CD14-positive monocyte (primary cell): ENCODE results near the gene FUT8. TPM values are rescaled to one million over a fixed set of nuclear protein-coding genes. Genes with fewer than 3 reads are reported as not detected.

Experiments used
- DNase-seq, 3 donors: peaks; one replicate each; pipeline ENCODE4 v3.0.0-alpha.2; 2011 to 2022
- H2AFZ ChIP-seq: 2 replicates; pipeline ENCODE4 v1.6.0; 2012; ENCODE audit warnings: mild to moderate bottlenecking, low read depth, low read length, inconsistent platforms; ENCODE audit not compliant: insufficient read depth, poor library complexity, severe bottlenecking
- H3K27ac ChIP-seq, 2 donors: 1 replicate in 1 of 2; 2 replicates in 1 of 2; pipeline ENCODE4 v1.5.1; 2012 to 2013; ENCODE audit warnings: low read length in 2 of 2, control low read depth in 1 of 2, inconsistent platforms in 1 of 2, low read depth in 1 of 2, mild to moderate bottlenecking in 1 of 2
- H3K27me3 ChIP-seq, 2 donors: one replicate each; pipeline versions ENCODE4 v1.6.0 to v1.6.1; 2011 to 2013; ENCODE audit warnings: low read length in 2 of 2; ENCODE audit not compliant: control insufficient read depth in 2 of 2, insufficient read depth in 2 of 2
- H3K36me3 ChIP-seq, 2 donors: replicated peaks in 1 of 2; 1 replicate in 1 of 2; 2 replicates in 1 of 2; pipeline versions ENCODE4 v1.5.1 to v1.6.1; 2012 to 2013; ENCODE audit warnings: low read length in 2 of 2, control low read depth in 1 of 2, inconsistent platforms in 1 of 2, mild to moderate bottlenecking in 1 of 2; ENCODE audit not compliant: insufficient read depth in 2 of 2, control insufficient read depth in 1 of 2
- H3K4me1 ChIP-seq, 2 donors: 1 replicate in 1 of 2; 2 replicates in 1 of 2; pipeline versions ENCODE4 v1.5.1 to v1.6.1; 2012 to 2013; ENCODE audit warnings: low read length in 2 of 2, control low read depth in 1 of 2, inconsistent platforms in 1 of 2, mild to moderate bottlenecking in 1 of 2, moderate library complexity in 1 of 2; ENCODE audit not compliant: insufficient read depth in 2 of 2, control insufficient read depth in 1 of 2
- H3K4me2 ChIP-seq: replicated peaks from 2 replicates; pipeline ENCODE3; 2012; ENCODE audit warnings: low read length, moderate library complexity, mild to moderate bottlenecking; ENCODE audit not compliant: poor library complexity, severe bottlenecking; ENCODE audit errors: extremely low read depth
- H3K4me3 ChIP-seq, 3 experiments: fragments of 200-600 bp in 1 of 3; sonication (generic) in 1 of 3; replicated peaks in 1 of 3; 1 replicate in 2 of 3; 2 replicates in 1 of 3; pipeline ENCODE4 v1.5.1; 2011 to 2013; ENCODE audit warnings: low read length in 3 of 3, mild to moderate bottlenecking in 3 of 3, control low read depth in 2 of 3, low read depth in 2 of 3, inconsistent platforms in 1 of 3, moderate library complexity in 1 of 3
- H3K79me2 ChIP-seq: 2 replicates; pipeline ENCODE4 v1.6.0; 2012; ENCODE audit warnings: mild to moderate bottlenecking, control low read depth, inconsistent platforms, low read length, moderate library complexity; ENCODE audit not compliant: insufficient read depth
- H3K9ac ChIP-seq: 2 replicates; pipeline ENCODE4 v1.6.0; 2017; ENCODE audit warnings: low read length, mild to moderate bottlenecking; ENCODE audit not compliant: insufficient read depth, poor library complexity, severe bottlenecking
- H3K9me3 ChIP-seq, 2 donors: replicated peaks in 1 of 2; 1 replicate in 1 of 2; 2 replicates in 1 of 2; pipeline versions ENCODE4 v1.5.1 to v1.6.1; 2012 to 2013; ENCODE audit warnings: low read length in 2 of 2, control low read depth in 1 of 2; ENCODE audit not compliant: control insufficient read depth in 1 of 2, insufficient read depth in 1 of 2
- H4K20me1 ChIP-seq: 2 replicates; pipeline ENCODE4 v1.6.0; 2012; ENCODE audit warnings: mild to moderate bottlenecking, low read length, control low read depth, moderate library complexity; ENCODE audit not compliant: insufficient read depth
- H3K27ac Mint-ChIP-seq, 7 donors: one replicate each; pipeline ENCODE4 v1.8.0; 2020; ENCODE audit warnings: mild to moderate bottlenecking in 7 of 7, mixed read lengths in 7 of 7, moderate library complexity in 6 of 7, inconsistent platforms in 2 of 7
- H3K27me3 Mint-ChIP-seq, 3 donors: one replicate each; pipeline ENCODE4 v1.8.0; 2021 to 2022; ENCODE audit warnings: low read depth in 3 of 3, mild to moderate bottlenecking in 3 of 3, mixed read lengths in 3 of 3, moderate library complexity in 3 of 3, inconsistent platforms in 1 of 3
- H3K36me3 Mint-ChIP-seq, 2 donors: one replicate each; pipeline ENCODE4 v1.8.0; 2020; ENCODE audit warnings: mixed read lengths in 2 of 2, inconsistent platforms in 1 of 2, mild to moderate bottlenecking in 1 of 2
- H3K4me1 Mint-ChIP-seq: one replicate; pipeline ENCODE4 v1.8.0; 2020; ENCODE audit warnings: mild to moderate bottlenecking, mixed read lengths
- H3K4me3 Mint-ChIP-seq, 2 donors: one replicate each; pipeline ENCODE4 v1.8.0; 2020; ENCODE audit warnings: mild to moderate bottlenecking in 2 of 2, mixed read lengths in 2 of 2, moderate library complexity in 1 of 2
- H3K9me3 Mint-ChIP-seq, 7 donors: one replicate each; pipeline ENCODE4 v1.8.0; 2020 to 2022; ENCODE audit warnings: mixed read lengths in 7 of 7, mild to moderate bottlenecking in 6 of 7, moderate library complexity in 6 of 7, inconsistent platforms in 2 of 7
- WGBS: methylation state at CpG from one replicate; pipeline ENCODE4 v1.1.5; 2013; ENCODE audit warnings: missing lambda C conversion rate; ENCODE audit not compliant: insufficient coverage; 5-methylcytosine and 5-hydroxymethylcytosine counted together
- intact Hi-C, 2 donors: fragments of 100-400 bp; cut with micrococcal nuclease; formaldehyde crosslinking; loops; one replicate each; pipeline versions ENCODE4 v1.15.0 to v1.15.1; 2023
- polyA plus RNA-seq, 3 donors: library from polyadenylated mRNA; depleted of rRNA in 1 of 3; unstranded in 2 of 3; stranded (reverse) in 1 of 3; fragments of 300-500 nt in 2 of 3; fragments of >200 nt in 1 of 3; fragmentation: Illumina TruSeq in 2 of 3; gene quantifications; 1 replicate in 2 of 3; 2 replicates in 1 of 3; pipeline ENCODE4 v1.2.3, GENCODE V29; 2012 to 2021
- TF ChIP-seq, protein P1 (sequence below): fragments of 200-600 bp; IDR thresholded peaks from one replicate; pipeline ENCODE4 v1.8.0; 2022; ENCODE audit warnings: antibody characterized with exemption, mild to moderate bottlenecking

FUT8 gene
- polyA plus RNA-seq, 3 donors, result 1.6 to 5.1 (median 5.0) TPM

DNA sequence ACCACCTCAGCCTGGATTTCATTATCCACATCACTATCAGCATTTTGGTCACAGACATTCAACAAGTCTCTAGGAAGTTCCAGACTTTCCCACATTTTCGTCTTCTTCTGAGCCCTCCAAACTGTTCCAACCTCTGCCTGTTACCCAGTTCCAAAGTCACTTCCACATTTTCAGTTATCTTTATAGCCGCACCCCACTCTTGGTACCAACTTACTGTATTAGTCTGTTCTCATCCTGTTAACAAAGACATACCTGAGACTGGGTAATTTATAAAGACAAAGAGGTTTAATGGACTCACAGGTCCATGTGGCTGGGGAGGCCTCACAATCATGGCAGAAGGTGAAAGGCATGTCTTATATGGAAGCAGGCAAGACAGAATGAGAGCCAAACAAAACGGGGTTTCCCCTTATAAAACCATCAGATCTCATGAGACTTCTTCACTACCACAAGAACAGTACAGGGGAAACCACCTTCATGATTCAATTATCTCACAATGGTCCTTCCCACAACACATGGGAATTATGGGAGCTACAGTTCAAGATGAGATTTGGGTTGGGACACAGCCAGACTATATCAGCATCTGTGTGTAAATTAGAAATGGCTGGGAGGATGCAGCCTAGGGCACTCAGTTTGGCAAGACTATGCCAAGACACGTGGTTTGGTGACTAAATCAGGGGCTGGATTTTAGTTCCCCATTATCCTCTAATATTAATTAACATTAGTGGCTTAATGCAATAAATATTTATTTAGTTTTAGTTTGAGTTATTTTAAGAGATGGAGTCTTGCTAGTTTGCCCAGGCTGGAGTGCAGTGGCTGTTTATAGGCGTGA, 16.2 kb upstream of the FUT8 start:
- Histone ChIP-seq H3K27ac (no peak overlapping the region), H3K4me2 (no peak overlapping the region), H3K27me3 (no peaks in the 10 kb centered on the region), H3K9me3 (peaks cover 15 to 21% of the 10 kb centered on the region in 2 donors), H3K4me1 (no peaks in the 10 kb centered on the region), H3K4me3 (no peak overlapping the region), H3K9ac (no peak overlapping the region), H3K79me2 (no peaks in the 10 kb centered on the region), H3K36me3 (no peaks in the 10 kb centered on the region), H4K20me1 (no peaks in the 10 kb centered on the region), H2AFZ (no peak overlapping the region)
- intact Hi-C loops, result no loop called here
- Mint-ChIP-seq H3K4me3 (no peak overlapping the region), H3K9me3 (peaks cover 19 to 39% (median 27%) of the 10 kb centered on the region in 7 donors), H3K36me3 (no peaks in the 10 kb centered on the region), H3K4me1 (no peaks in the 10 kb centered on the region), H3K27me3 (no peaks in the 10 kb centered on the region), H3K27ac (no peak overlapping the region)
- TF ChIP-seq, protein P1, sequence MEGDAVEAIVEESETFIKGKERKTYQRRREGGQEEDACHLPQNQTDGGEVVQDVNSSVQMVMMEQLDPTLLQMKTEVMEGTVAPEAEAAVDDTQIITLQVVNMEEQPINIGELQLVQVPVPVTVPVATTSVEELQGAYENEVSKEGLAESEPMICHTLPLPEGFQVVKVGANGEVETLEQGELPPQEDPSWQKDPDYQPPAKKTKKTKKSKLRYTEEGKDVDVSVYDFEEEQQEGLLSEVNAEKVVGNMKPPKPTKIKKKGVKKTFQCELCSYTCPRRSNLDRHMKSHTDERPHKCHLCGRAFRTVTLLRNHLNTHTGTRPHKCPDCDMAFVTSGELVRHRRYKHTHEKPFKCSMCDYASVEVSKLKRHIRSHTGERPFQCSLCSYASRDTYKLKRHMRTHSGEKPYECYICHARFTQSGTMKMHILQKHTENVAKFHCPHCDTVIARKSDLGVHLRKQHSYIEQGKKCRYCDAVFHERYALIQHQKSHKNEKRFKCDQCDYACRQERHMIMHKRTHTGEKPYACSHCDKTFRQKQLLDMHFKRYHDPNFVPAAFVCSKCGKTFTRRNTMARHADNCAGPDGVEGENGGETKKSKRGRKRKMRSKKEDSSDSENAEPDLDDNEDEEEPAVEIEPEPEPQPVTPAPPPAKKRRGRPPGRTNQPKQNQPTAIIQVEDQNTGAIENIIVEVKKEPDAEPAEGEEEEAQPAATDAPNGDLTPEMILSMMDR, result no peak
- 92% methylated on average over 1 of the region's 5 CpGs for WGBS
- DNase-seq, result no peak

DNA sequence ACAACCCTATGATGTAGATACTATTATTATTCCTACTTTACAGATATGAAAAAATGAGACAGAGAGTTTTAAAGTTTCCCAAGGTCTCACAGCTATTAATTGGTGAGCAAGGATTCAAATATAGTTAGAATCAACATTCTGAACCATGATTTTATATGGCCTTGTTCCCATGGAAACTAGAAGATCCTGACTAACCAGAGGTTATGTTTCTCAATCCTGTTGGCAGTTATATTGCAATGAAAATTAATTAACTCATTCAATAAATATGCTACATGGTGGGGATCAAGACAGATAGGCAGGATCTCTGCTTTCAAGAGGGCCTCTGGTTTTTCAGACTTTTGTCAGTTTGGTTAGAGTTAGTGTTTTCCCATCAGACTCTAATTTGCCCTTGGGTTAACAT, 9.3 kb upstream of the FUT8 start:
- DNase-seq, result no peak
- no peaks in the 10 kb centered on the region for H4K20me1 ChIP-seq
- no peaks in the 10 kb centered on the region for H3K36me3 ChIP-seq
- no peaks in the 10 kb centered on the region for H3K9me3 ChIP-seq
- H3K4me2 ChIP-seq, result no peak overlapping the region
- no peak overlapping the region for H3K4me3 Mint-ChIP-seq
- no peak overlapping the region for H3K9ac ChIP-seq
- H3K27me3 Mint-ChIP-seq, result peaks cover 0 to 3% (median 2%) of the 10 kb centered on the region in 3 donors
- TF ChIP-seq, protein P1, result no peak
- no peak overlapping the region for H3K27ac Mint-ChIP-seq
- no peaks in the 10 kb centered on the region for H3K79me2 ChIP-seq
- no peaks in the 10 kb centered on the region for H3K4me1 Mint-ChIP-seq
- H2AFZ ChIP-seq, result no peak overlapping the region
- no peak overlapping the region for H3K27ac ChIP-seq
- intact Hi-C loops, result no loop called here
- no peaks in the 10 kb centered on the region for H3K9me3 Mint-ChIP-seq
- H3K36me3 Mint-ChIP-seq, result no peaks in the 10 kb centered on the region
- no peaks in the 10 kb centered on the region for H3K27me3 ChIP-seq
- H3K4me3 ChIP-seq, result no peak overlapping the region
- no peaks in the 10 kb centered on the region for H3K4me1 ChIP-seq
